Kidney (tissue), 14 donors: ENCODE results near the gene TIRAP. TPM values are rescaled to one million over a fixed set of nuclear protein-coding genes. Genes with fewer than 3 reads are reported as not detected.
"Not testable (repeated sequence)": the region's sequence is repeated elsewhere in the genome, so short reads cannot be mapped to it uniquely, and the experiment has no call there.

Experiments
- DNase-seq, 5 donors: peaks; one replicate each; pipeline ENCODE4 v3.0.0-alpha.2; 2013 to 2020
- FAIRE-seq: peaks from 2 replicates; lab custom pipeline; 2012; peaks lifted over from hg19 to GRCh38; lab: Jason Lieb, UNC
- H3K27ac ChIP-seq, 2 donors: one replicate each; pipeline ENCODE4 v1.7.0; 2013; ENCODE audit warnings: low read depth in 2 of 2, low read length in 2 of 2, inconsistent platforms in 1 of 2
- H3K27me3 ChIP-seq: one replicate; pipeline ENCODE4 v1.7.1; 2013; ENCODE audit warnings: low read length, inconsistent platforms; ENCODE audit not compliant: control insufficient read depth, insufficient read depth
- H3K36me3 ChIP-seq, 3 donors: one replicate each; pipeline versions ENCODE4 v1.7.0 to v1.7.1; 2013; ENCODE audit warnings: low read length in 3 of 3, control low read depth in 1 of 3, inconsistent platforms in 1 of 3; ENCODE audit not compliant: insufficient read depth in 3 of 3, control insufficient read depth in 2 of 3
- H3K4me1 ChIP-seq, 3 donors: one replicate each; pipeline versions ENCODE4 v1.7.0 to v1.7.1; 2013; ENCODE audit warnings: low read length in 3 of 3, inconsistent platforms in 1 of 3, low read depth in 1 of 3; ENCODE audit not compliant: control insufficient read depth in 2 of 3, insufficient read depth in 2 of 3
- H3K4me3 ChIP-seq, 3 donors: one replicate each; pipeline versions ENCODE4 v1.7.0 to v1.8.1; 2013; ENCODE audit warnings: low read length in 3 of 3, control low read depth in 1 of 3, inconsistent platforms in 1 of 3
- H3K9ac ChIP-seq, 3 donors: one replicate each; pipeline versions ENCODE4 v1.7.0 to v1.7.1; 2013; ENCODE audit warnings: low read length in 3 of 3, control low read depth in 1 of 3, inconsistent platforms in 1 of 3
- H3K9me3 ChIP-seq, 3 donors: one replicate each; pipeline versions ENCODE4 v1.7.0 to v1.7.1; 2013; ENCODE audit warnings: low read length in 3 of 3, control low read depth in 1 of 3, inconsistent platforms in 1 of 3; ENCODE audit not compliant: control insufficient read depth in 2 of 3, insufficient read depth in 1 of 3
- intact Hi-C: fragments of 100-400 bp; cut with DNase I; formaldehyde crosslinking; loops from one replicate; pipeline ENCODE4 v1.11.1; 2022
- polyA plus RNA-seq: library from polyadenylated mRNA; stranded (reverse); fragments of 350-450 nt; fragmentation: Illumina TruSeq; extraction: RNeasy Lipid Tissue Mini Kit (QIAGEN cat#74804); gene quantifications from one replicate; pipeline ENCODE4 v1.2.3, GENCODE V29; 2014; ENCODE audit warnings: low read depth, low replicate concordance; ENCODE audit not compliant: insufficient read depth
- total RNA-seq: library from RNA; stranded (reverse); fragmentation: NEBNext Ultra II Directional; extraction: Animal tissue kit (Norgen Biotek cat#: 25700); gene quantifications from one replicate; pipeline ENCODE4 v1.2.1, GENCODE V29; 2021
- TF ChIP-seq, protein P1 (sequence below): IDR thresholded peaks from 3 replicates; pipeline ENCODE4 v1.5.1; 2012; ENCODE audit warnings: mild to moderate bottlenecking, moderate library complexity, borderline replicate concordance; ENCODE audit not compliant: insufficient read depth; ENCODE audit errors: extremely low read depth
- donor health status: control.
- donor health status: control.
- donor health status: control.
- donor health status: control.
- donor health status: control.
- donor health status: DM: yes; HTN: yes; CAD: no.
- donor health status: Normal renal cell carcinoma (clear cell type).

The TIRAP gene
- total and polyA plus RNA-seq, 2 donors from 2014 or later: 5.8 to 12.1 TPM

DNA sequence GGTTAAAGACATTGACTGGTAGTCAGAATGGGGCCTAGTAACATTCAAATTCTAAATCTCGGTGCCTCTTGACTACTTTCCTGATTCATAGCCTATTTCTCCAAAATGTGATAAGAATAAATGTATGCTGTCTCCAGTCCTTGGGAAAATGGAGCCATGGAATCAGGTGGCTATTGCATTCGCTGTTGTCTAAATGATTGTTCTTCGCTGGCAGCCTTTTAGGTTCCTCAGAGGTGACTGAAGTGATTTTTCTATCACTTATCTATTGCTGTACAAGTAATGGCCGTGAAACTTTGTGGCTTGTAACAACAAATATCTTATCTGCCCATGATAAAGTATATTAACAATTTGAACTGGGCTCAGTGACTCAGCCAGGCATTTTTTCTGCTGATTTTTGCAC is 29.6 kb upstream of the TIRAP start:
- H3K4me1 ChIP-seq: no peaks in the 10 kb centered on the region
- intact Hi-C loops: no loop called here
- H3K9ac ChIP-seq: no peak overlapping the region
- DNase-seq (no peak), FAIRE-seq (no peak)
- H3K4me3 ChIP-seq: no peak overlapping the region
- H3K27ac ChIP-seq: no peak overlapping the region
- TF ChIP-seq, protein P1, sequence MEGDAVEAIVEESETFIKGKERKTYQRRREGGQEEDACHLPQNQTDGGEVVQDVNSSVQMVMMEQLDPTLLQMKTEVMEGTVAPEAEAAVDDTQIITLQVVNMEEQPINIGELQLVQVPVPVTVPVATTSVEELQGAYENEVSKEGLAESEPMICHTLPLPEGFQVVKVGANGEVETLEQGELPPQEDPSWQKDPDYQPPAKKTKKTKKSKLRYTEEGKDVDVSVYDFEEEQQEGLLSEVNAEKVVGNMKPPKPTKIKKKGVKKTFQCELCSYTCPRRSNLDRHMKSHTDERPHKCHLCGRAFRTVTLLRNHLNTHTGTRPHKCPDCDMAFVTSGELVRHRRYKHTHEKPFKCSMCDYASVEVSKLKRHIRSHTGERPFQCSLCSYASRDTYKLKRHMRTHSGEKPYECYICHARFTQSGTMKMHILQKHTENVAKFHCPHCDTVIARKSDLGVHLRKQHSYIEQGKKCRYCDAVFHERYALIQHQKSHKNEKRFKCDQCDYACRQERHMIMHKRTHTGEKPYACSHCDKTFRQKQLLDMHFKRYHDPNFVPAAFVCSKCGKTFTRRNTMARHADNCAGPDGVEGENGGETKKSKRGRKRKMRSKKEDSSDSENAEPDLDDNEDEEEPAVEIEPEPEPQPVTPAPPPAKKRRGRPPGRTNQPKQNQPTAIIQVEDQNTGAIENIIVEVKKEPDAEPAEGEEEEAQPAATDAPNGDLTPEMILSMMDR: no peak
- H3K27me3 ChIP-seq: no peaks in the 10 kb centered on the region
- no peaks in the 10 kb centered on the region for H3K9me3 ChIP-seq
- peaks cover 5 to 13% (median 9%) of the 10 kb centered on the region in 3 donors for H3K36me3 ChIP-seq

DNA sequence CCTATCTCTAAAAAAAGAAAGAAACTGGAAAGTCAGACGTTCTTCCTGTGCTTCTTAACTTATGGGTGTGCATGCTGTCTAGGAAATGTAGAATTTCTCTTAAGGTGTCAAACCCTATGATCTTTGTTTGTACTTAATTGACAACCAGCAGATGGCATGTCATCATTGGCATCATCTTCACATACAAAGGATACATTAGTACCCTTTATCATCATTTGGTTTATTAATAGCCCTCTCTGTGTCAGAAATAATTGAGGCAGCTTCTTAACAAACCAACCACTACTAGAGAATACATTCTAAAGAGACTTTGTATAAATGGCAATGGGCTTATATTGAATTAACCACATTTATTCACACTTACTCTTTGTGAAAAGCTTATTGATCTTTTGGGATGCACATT is 28.1 kb upstream of the TIRAP start:
- H3K4me3 ChIP-seq: no peak overlapping the region
- no peak overlapping the region for H3K9ac ChIP-seq
- TF ChIP-seq, protein P1: no peak
- peaks cover 5 to 13% (median 9%) of the 10 kb centered on the region in 3 donors for H3K36me3 ChIP-seq
- intact Hi-C loops: no loop called here
- no peak for FAIRE-seq
- H3K9me3 ChIP-seq: no peaks in the 10 kb centered on the region
- no peak for DNase-seq
- H3K27ac ChIP-seq: no peak overlapping the region
- H3K27me3 ChIP-seq: no peaks in the 10 kb centered on the region
- H3K4me1 ChIP-seq: no peaks in the 10 kb centered on the region

DNA sequence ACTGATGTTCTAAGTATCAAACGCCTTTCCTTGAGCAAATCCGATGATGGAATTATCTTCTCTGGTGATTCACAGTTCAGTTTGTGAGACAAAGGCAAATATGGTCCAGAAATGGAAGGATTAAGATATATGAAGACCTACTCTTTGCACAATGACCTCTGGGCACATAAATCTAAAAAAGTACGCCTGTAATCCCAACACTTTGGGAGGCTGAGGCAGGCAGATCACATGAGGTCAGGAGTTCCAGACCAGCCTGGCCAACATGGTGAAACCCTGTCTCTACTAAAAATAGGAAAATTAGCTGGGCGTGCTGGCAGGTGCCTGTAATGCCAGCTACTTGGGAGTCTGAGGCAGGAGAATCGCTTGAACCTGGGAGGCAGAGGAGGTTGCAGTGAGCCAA is 27.4 kb upstream of the TIRAP start:
- H3K27ac ChIP-seq, intact Hi-C loops, H3K9ac ChIP-seq, DNase-seq, FAIRE-seq, H3K9me3 ChIP-seq, H3K27me3 ChIP-seq, H3K4me3 ChIP-seq, H3K4me1 ChIP-seq: not testable (repeated sequence)
- peaks cover 5 to 13% (median 9%) of the 10 kb centered on the region in 3 donors for H3K36me3 ChIP-seq

DNA sequence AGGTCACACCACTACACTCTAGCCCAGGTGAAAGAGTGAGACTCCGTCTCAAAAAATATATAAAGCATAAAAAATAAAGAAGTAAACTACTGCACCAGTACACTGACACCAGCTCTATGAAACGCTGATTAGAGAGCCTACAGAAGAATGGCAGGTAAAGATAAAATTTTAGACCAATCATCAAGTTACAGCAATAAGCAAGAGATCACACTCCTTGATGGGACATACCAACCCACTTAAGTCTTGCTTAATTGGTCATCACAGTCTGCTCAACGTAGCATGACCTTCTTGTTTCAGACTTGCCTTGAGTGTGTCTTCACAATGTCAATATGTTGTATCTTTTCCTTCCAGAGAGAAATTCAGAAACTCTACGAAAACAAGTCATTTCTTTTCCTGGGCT is 26.7 kb upstream of the TIRAP start:
- no peaks in the 10 kb centered on the region for H3K27me3 ChIP-seq
- no peaks in the 10 kb centered on the region for H3K9me3 ChIP-seq
- H3K9ac ChIP-seq: no peak overlapping the region
- intact Hi-C loops: no loop called here
- no peaks in the 10 kb centered on the region for H3K4me1 ChIP-seq
- no peak for FAIRE-seq
- H3K4me3 ChIP-seq: no peak overlapping the region
- peaks cover 5 to 13% (median 13%) of the 10 kb centered on the region in 3 donors for H3K36me3 ChIP-seq
- no peak for DNase-seq
- TF ChIP-seq, protein P1: no peak
- no peak overlapping the region for H3K27ac ChIP-seq
